K562 (cell line): Measurements from ENCODE around the gene CRIM1. TPM values are rescaled to one million over a fixed set of nuclear protein-coding genes. Genes with fewer than 3 reads are reported as not detected.

Experiments used
- ATAC-seq: fragments of 200-7000 bp; cut with Tn5 transposase; 3 replicates; pipeline ENCODE4 v1.9.1; 2020; ENCODE audit warnings: moderate library complexity
- BruUV-seq: library from RNA; stranded (reverse); fragments of 400-500 nt; replicated peaks from 2 replicates; lab custom pipeline; 2021; lab: Mats Ljungman, UMichigan
- CTCF ChIA-PET: fragments of 300-600 bp; formaldehyde crosslinking; extraction: SDS; loops from one replicate; lab custom pipeline; 2021; ENCODE audit warnings: low intra/inter-chr PET ratio; lab: Yijun Ruan, JAX
- POLR2A ChIA-PET: fragments of 300-600, 350-650 bp; sonication (Branson Sonifier 250); formaldehyde crosslinking; extraction: SDS; loops from one replicate; lab custom pipeline; 2021; ENCODE audit warnings: antibody characterized with exemption, inconsistent platforms; lab: Yijun Ruan, JAX
- DNase-seq, 4 experiments: peaks; one replicate each; pipeline versions ENCODE4 v3.0.0 to v3.0.0-alpha.2; 2011 to 2018; ENCODE audit warnings: low spot score in 3 of 4, mixed read lengths in 3 of 4; ENCODE audit errors: extremely low read depth in 1 of 4
- FAIRE-seq: peaks from 2 replicates; lab custom pipeline; 2011; peaks lifted over from hg19 to GRCh38; lab: Jason Lieb, UNC
- H2AFZ ChIP-seq: 2 replicates; pipeline ENCODE4 v1.6.0; 2011; ENCODE audit warnings: low read depth, low read length, control low read depth, inconsistent platforms
- H3K27ac ChIP-seq: fragments of 200-600 bp; 3 replicates; pipeline ENCODE4 v1.8.0; 2011; ENCODE audit warnings: low read depth, mild to moderate bottlenecking, control low read depth, inconsistent platforms, low read length, moderate library complexity, mixed read lengths; ENCODE audit errors: extremely low read depth
- H3K27me3 ChIP-seq, 2 experiments: fragments of 300-600 bp in 1 of 2; 2 replicates in 1 of 2; 3 replicates in 1 of 2; pipeline versions ENCODE4 v1.6.0 to v1.8.0; 2011; ENCODE audit warnings: inconsistent platforms in 2 of 2, low read length in 2 of 2, mild to moderate bottlenecking in 1 of 2, mixed read lengths in 1 of 2, moderate library complexity in 1 of 2; ENCODE audit not compliant: control insufficient read depth in 2 of 2, insufficient read depth in 2 of 2
- H3K36me3 ChIP-seq: fragments of 300-600 bp; 3 replicates; pipeline ENCODE4 v1.8.0; 2011; ENCODE audit warnings: mild to moderate bottlenecking, low read length, inconsistent platforms; ENCODE audit not compliant: control insufficient read depth, insufficient read depth
- H3K4me1 ChIP-seq, 2 experiments: fragments of 200-600 bp in 1 of 2; replicated peaks in 1 of 2; 2 replicates in 1 of 2; 3 replicates in 1 of 2; pipeline versions ENCODE4 v1.5.1 to v1.8.0; 2011; ENCODE audit warnings: inconsistent platforms in 2 of 2, low read length in 2 of 2, mild to moderate bottlenecking in 1 of 2, mixed read lengths in 1 of 2, moderate library complexity in 1 of 2; ENCODE audit not compliant: control insufficient read depth in 2 of 2, insufficient read depth in 2 of 2
- H3K4me2 ChIP-seq: 2 replicates; pipeline ENCODE4 v1.6.1; 2011; ENCODE audit warnings: low read length, control low read depth, inconsistent platforms, mixed read lengths; ENCODE audit not compliant: insufficient read depth
- H3K4me3 ChIP-seq: fragments of 200-600 bp; sonication (generic), shearing (Covaris generic); 2 replicates; pipeline ENCODE4 v1.5.1; 2016; ENCODE audit warnings: control low read depth, inconsistent platforms
- H3K79me2 ChIP-seq: fragments of 200-600 bp; 3 replicates; pipeline ENCODE4 v1.8.0; 2011; ENCODE audit warnings: low read length, inconsistent platforms; ENCODE audit not compliant: control insufficient read depth, insufficient read depth
- H3K9ac ChIP-seq, 2 experiments: 2 replicates each; pipeline versions ENCODE4 v1.6.0 to v1.6.1; 2011; ENCODE audit warnings: low read depth in 2 of 2, low read length in 2 of 2, control low read depth in 1 of 2, inconsistent platforms in 1 of 2, mild to moderate bottlenecking in 1 of 2, mixed read lengths in 1 of 2; ENCODE audit not compliant: insufficient read depth in 1 of 2
- H3K9me1 ChIP-seq: one replicate; pipeline ENCODE4 v1.6.0; 2011; ENCODE audit warnings: inconsistent platforms, mild to moderate bottlenecking, low read length, moderate library complexity; ENCODE audit not compliant: control insufficient read depth, insufficient read depth
- H3K9me3 ChIP-seq: replicated peaks from 2 replicates; pipeline ENCODE4 v1.5.1; 2011; ENCODE audit warnings: low read depth, low read length, inconsistent platforms; ENCODE audit not compliant: control insufficient read depth, insufficient read depth
- H4K20me1 ChIP-seq: replicated peaks from 2 replicates; pipeline ENCODE4 v1.6.1; 2011; ENCODE audit warnings: low read length, inconsistent platforms, mixed read lengths; ENCODE audit not compliant: control insufficient read depth, insufficient read depth
- FOXA1 ChIP-seq: fragments of 450-650 bp; IDR thresholded peaks from 2 replicates; pipeline ENCODE4 v1.6.1; 2016; ENCODE audit warnings: mild to moderate bottlenecking, borderline replicate concordance
- HIVEP1 ChIP-seq: fragments of 250-450 bp; sonication (Bioruptor Pico); IDR thresholded peaks from 2 replicates; pipeline ENCODE4 v1.4.0; 2020; ENCODE audit warnings: mild to moderate bottlenecking
- HMBOX1 ChIP-seq: sonication (generic); IDR thresholded peaks from 2 replicates; pipeline ENCODE4 v1.6.1; 2016
- HNRNPK ChIP-seq: fragments of 200-400 bp; formaldehyde crosslinking; IDR thresholded peaks from one replicate; pipeline ENCODE4 v1.6.1; 2018; ENCODE audit warnings: mild to moderate bottlenecking, low read depth, low read length; ENCODE audit not compliant: poor library complexity, severe bottlenecking
- MTA1 ChIP-seq: fragments of 450-650 bp; IDR thresholded peaks from 2 replicates; pipeline ENCODE4 v1.6.1; 2017; ENCODE audit warnings: borderline replicate concordance
- NBN ChIP-seq: fragments of 450-650 bp; IDR thresholded peaks from 2 replicates; pipeline ENCODE4 v1.6.1; 2016; ENCODE audit warnings: low read depth, mild to moderate bottlenecking
- NCOR1 ChIP-seq: fragments of 450-650 bp; IDR thresholded peaks from 2 replicates; pipeline ENCODE4 v1.6.1; 2016; ENCODE audit warnings: mild to moderate bottlenecking, moderate library complexity
- NFE2 ChIP-seq: IDR thresholded peaks from 2 replicates; pipeline ENCODE4 v1.6.1; 2014; ENCODE audit warnings: antibody characterized with exemption, low read depth
- PCBP1 ChIP-seq: fragments of 200-400 bp; formaldehyde crosslinking; IDR thresholded peaks from 2 replicates; pipeline ENCODE4 v1.6.1; 2018; ENCODE audit warnings: mild to moderate bottlenecking, low read depth, low read length; ENCODE audit not compliant: poor library complexity, severe bottlenecking
- PHF8 ChIP-seq: fragments of 200-600 bp; sonication (generic); IDR thresholded peaks from 2 replicates; pipeline ENCODE4 v1.6.1; 2012; ENCODE audit warnings: mixed run types, mild to moderate bottlenecking, inconsistent platforms, low read length, moderate library complexity, borderline replicate concordance
- SOX6 ChIP-seq: fragments of 450-650 bp; IDR thresholded peaks from 2 replicates; pipeline ENCODE4 v1.6.1; 2014; ENCODE audit warnings: mild to moderate bottlenecking
- ZNF224 ChIP-seq: sonication (generic); formaldehyde crosslinking; IDR thresholded peaks from 2 replicates; pipeline ENCODE4 v1.8.0; 2022; ENCODE audit warnings: mild to moderate bottlenecking, missing genetic modification reagents
- ZNF347 ChIP-seq: fragments of 450-650 bp; formaldehyde crosslinking; IDR thresholded peaks from 2 replicates; pipeline ENCODE4 v1.4.0; 2020; ENCODE audit warnings: low read depth, mild to moderate bottlenecking, moderate library complexity
- ZNF639 ChIP-seq, 2 experiments: fragments of 200-800 bp in 1 of 2; sonication (Bioruptor generic) in 1 of 2; sonication (generic) in 1 of 2; formaldehyde crosslinking in 1 of 2; IDR thresholded peaks in 1 of 2; conservative IDR thresholded peaks in 1 of 2; 2 replicates each; pipeline versions ENCODE4 v1.5.0 to v1.6.1; 2016 to 2020; ENCODE audit warnings: missing compliant biosample characterization in 1 of 2, missing genetic modification characterization in 1 of 2, missing genetic modification reagents in 1 of 2
- ZSCAN32 ChIP-seq: fragments of 450-650 bp; formaldehyde crosslinking; IDR thresholded peaks from 2 replicates; pipeline ENCODE4 v1.4.0; 2020; ENCODE audit warnings: mild to moderate bottlenecking, moderate library complexity
- WGBS: fragments of 100-300 bp; shearing (Covaris generic); methylation state at CpG from one replicate; pipeline ENCODE4 v1.1.6; 2016; ENCODE audit warnings: low coverage, mixed read lengths; ENCODE audit not compliant: insufficient coverage; ENCODE audit errors: missing lambda C conversion rate; 5-methylcytosine and 5-hydroxymethylcytosine counted together
- in situ Hi-C: fragments of 300-500 bp; cut with MboI; formaldehyde crosslinking; loops from 4 replicates; pipeline ENCODE4 v1.15.0; 2018; ENCODE audit warnings: inconsistent platforms, mixed read lengths
- intact Hi-C: fragments of 100-400 bp; cut with micrococcal nuclease; formaldehyde crosslinking; loops from 2 replicates; pipeline ENCODE4 v1.14.2; 2022
- polyA plus RNA-seq, 8 experiments: library from polyadenylated mRNA; depleted of rRNA in 4 of 8; stranded (reverse) in 5 of 8; unstranded in 3 of 8; fragments of >200 nt; fragmentation: Nextera tagmentation in 2 of 8; fragmentation: Illumina TruSeq in 1 of 8; extraction: Ambion mirVana in 2 of 8; extraction: Trizol in 1 of 8; gene quantifications; 2 replicates each; pipeline versions ENCODE4 v1.2.1 to v1.2.3, GENCODE V29; 2011 to 2014; ENCODE audit warnings: inconsistent platforms in 1 of 8, missing spikeins in 1 of 8
- total RNA-seq, 7 experiments: library from RNA; depleted of rRNA in 6 of 7; stranded (reverse); fragments of >200 nt in 6 of 7; fragmentation: Illumina TruSeq in 2 of 7; extraction: Trizol in 2 of 7; gene quantifications; 2 replicates each; pipeline versions ENCODE4 v1.2.1 to v1.2.3, GENCODE V29; 2011 to 2021; ENCODE audit warnings: low replicate concordance in 1 of 7
- TF ChIP-seq, protein P1 (sequence below), 2 experiments: IDR thresholded peaks; 2 replicates each; pipeline ENCODE4 v1.6.1; 2012; ENCODE audit warnings: improper control_type of control experiment in 2 of 2, low read depth in 2 of 2, low read length in 2 of 2, borderline replicate concordance in 1 of 2

The CRIM1 gene
- total and polyA plus RNA-seq, 9 of the 15 experiments (the other 6 are each of a cell fraction or from before 2014, with no cell fraction given) = 0.01 to 0.36 (median 0.06) TPM; not detected in 1

- TF ChIP-seq ZNF224 (CRISPR knock-in tag) (no peak), HMBOX1 (no peak), NBN (no peak), MTA1 (no peak), ZSCAN32 (CRISPR knock-in tag) (no peak), HIVEP1 (CRISPR knock-in tag) (no peak), ZNF347 (no peak), PHF8 (no peak), ZNF639 (CRISPR knock-in tag; conservative IDR thresholded peaks at IDR 0.05 in 1 of 2, IDR thresholded peaks at IDR 0.05 in 1 of 2) (no peak), SOX6 (no peak), PCBP1 (no peak), FOXA1 (no peak), HNRNPK (no peak), NFE2 (no peak), NCOR1 (no peak)
- TF ChIP-seq, protein P1, sequence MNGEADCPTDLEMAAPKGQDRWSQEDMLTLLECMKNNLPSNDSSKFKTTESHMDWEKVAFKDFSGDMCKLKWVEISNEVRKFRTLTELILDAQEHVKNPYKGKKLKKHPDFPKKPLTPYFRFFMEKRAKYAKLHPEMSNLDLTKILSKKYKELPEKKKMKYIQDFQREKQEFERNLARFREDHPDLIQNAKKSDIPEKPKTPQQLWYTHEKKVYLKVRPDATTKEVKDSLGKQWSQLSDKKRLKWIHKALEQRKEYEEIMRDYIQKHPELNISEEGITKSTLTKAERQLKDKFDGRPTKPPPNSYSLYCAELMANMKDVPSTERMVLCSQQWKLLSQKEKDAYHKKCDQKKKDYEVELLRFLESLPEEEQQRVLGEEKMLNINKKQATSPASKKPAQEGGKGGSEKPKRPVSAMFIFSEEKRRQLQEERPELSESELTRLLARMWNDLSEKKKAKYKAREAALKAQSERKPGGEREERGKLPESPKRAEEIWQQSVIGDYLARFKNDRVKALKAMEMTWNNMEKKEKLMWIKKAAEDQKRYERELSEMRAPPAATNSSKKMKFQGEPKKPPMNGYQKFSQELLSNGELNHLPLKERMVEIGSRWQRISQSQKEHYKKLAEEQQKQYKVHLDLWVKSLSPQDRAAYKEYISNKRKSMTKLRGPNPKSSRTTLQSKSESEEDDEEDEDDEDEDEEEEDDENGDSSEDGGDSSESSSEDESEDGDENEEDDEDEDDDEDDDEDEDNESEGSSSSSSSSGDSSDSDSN (IDR thresholded peaks at IDR 0.05; ENCODE audit: borderline replicate concordance in 1 of 2, low read depth in 2 of 2, low read length in 2 of 2) = no peak
- Histone ChIP-seq H3K4me2 (no peak overlapping the region), H3K27me3 (peaks cover 2 to 14% of the 10 kb centered on the region in 2 experiments; a peak in 3 of 5 replicates), H3K4me1 (no peaks in the 10 kb centered on the region), H2AFZ (no peak overlapping the region), H3K36me3 (no peaks in the 10 kb centered on the region), H3K27ac (no peak overlapping the region), H3K9me3 (no peaks in the 10 kb centered on the region), H3K79me2 (no peaks in the 10 kb centered on the region), H3K4me3 (no peak overlapping the region), H3K9me1 (no peaks in the 10 kb centered on the region), H4K20me1 (no peaks in the 10 kb centered on the region), H3K9ac (no peak overlapping the region)
- ChIA-PET POLR2A (interaction anchor here (0.7 kb wide), 1 partner anchor 10 kb away, joined by 4 read pairs; no protein-coding TSS in a partner anchor), CTCF (no interaction called here)
- FAIRE-seq (no peak), ATAC-seq (no peak), DNase-seq (no peak)
- intact Hi-C loops = no loop called here
- in situ Hi-C loops = no loop called here
- no TSS peak for BruUV-seq
- 2% methylated on average over 6 of the region's 6 CpGs for WGBS
Observed at GRCh38 chr2:36441816-36442215, 86.2 kb downstream of the CRIM1 start.
